EH (cell line): ENCODE measurements around the gene PAX6.
"Not testable (repeated sequence)": the region's sequence is repeated elsewhere in the genome, so short reads cannot be mapped to it uniquely, and the experiment has no call there.

Experiments
- DNase-seq: peaks from one replicate; pipeline ENCODE4 v3.0.0-alpha.2; 2015; ENCODE audit warnings: low read depth

Gene PAX6

DNA sequence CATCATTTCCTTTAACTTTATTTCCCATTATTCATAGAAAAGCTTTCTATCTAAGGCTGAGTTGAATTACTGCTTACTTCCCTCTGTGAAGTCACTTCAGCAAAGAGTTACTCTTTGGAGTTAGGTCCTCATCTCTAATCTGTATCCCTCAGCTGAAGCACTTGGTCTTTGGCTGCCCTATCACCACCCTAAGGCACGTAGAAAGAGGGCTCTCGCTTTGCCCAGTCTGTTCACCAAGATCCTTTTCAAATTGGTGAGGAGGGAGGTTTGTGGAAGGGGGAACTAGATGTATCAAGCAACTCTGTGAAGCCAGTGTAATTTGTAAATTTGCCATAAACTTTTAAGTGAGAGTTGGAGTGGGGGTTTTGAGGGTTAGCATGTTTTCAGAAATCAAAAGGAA is 43.4 kb downstream of the PAX6 start:
- no peak for DNase-seq

DNA sequence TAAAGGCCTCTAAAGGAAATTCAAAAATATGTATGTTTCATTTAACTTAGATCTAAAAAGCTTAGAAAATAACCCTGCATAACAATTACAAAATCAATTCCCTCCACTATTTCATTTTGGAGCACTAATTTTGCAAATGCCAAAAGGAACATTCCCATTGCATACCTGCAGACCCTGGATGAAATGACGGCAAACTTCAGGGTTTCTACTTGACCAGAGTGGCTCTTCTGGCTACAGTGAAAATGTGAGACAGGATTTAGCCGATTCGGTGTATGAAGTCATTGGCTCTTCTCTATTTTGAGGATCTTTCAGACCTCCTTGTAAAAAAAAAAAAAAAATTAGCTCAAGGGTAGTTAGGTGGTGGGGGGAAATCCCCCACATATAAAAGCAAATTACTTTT is 44.1 kb downstream of the PAX6 start:
- DNase-seq, result no peak

DNA sequence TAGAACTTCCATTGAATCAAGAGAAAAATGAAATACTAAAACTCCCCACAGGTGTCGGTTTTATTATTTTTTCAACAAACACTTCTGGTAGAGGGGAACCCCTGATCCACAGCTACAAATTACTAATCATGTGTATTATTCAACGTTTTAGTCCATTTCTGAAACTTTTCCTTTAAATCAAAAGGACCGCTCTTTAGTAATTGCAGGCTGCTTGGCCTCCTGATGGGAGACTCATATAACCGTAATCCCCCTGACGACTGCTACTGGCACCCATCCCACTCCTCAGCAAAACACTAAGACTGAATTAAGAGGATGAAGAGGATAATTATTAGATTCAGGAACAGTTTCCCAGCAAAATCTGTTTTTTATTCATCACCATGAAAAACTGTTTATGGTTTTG is 46.4 kb downstream of the PAX6 start:
- no peak for DNase-seq

DNA sequence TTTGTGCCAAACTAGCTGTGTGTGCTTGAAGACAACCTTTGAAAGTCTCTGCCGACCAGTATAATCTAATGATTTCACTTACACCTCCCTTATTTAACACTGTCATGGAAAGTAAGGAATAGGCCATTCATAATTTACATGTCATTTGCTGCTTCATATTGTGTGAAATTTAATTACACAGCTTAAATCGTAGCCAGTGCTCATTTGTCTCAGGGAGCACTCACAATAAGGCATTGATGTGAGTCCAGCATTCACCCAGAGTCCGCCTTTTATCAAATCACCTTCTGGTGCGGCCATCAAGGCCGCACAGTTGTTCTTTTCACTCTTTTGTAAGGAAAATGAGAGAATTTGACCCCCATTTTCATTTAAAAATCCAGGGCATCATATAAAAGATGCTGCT is 46.9 kb downstream of the PAX6 start:
- DNase-seq, result no peak

DNA sequence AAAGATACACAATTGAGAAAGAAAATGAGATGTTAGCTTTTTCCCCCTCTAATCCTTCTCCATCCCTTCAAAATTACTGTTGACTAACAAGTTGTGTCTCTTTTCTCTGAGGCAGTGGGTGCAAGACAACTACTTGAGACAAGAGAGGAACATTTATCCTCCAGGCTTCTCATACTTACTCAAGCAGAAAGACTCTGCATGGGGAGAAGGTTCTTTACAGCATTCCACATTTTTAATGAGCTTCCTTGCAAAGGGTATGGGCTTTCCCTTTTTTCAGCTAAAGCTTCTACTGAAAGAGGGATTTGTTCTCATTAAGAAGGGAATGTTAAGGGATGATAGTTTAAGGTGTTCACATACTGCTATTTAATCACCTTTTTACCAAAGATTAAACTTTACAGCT is 47.8 kb downstream of the PAX6 start:
- no peak for DNase-seq

DNA sequence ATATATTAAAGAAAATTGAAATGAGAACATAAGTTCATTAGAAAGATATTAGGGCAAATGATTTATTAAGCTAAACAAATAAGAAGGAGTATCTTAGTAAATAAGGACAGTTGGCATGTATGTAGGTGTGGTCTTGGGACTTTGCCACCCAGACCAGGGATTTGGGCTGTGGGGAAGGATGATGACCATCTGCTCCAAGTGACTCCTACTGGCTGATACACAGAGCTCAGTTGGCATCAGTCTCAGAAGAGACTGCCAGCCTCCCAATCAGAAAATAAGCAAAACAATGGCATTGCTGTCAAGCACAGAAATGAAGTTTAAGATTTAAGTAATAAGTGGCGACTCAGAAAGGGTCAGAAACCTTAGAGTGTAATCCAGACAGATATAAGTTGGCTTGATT is 49.5 kb downstream of the PAX6 start:
- no peak for DNase-seq

DNA sequence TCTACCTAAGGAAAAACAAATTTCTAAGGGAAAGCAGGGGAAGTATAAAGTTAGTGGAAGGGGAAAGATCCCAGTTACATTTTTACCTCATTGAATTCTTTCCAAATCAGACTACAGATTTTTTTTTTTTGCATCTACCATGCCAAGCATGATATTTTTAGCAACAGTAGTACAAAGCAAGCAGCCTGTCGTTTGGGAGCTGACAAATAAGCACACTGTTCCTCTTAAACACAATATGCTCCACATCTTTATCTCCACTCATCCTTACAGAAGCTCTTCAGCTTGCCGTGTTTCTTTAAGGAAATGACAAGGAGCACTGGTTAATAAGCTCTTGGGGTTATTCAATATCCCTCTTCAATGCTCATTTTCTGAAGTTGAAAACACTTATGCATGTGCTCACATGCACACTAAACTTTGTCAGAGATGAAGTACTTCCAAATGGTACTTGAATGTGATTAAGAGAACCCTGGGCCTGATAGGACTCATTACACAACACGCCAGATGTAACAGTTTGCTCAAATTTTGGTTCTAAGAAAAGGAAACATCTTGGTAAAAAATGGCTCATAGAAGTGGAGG is 53.8 kb downstream of the PAX6 start:
- no peak for DNase-seq

DNA sequence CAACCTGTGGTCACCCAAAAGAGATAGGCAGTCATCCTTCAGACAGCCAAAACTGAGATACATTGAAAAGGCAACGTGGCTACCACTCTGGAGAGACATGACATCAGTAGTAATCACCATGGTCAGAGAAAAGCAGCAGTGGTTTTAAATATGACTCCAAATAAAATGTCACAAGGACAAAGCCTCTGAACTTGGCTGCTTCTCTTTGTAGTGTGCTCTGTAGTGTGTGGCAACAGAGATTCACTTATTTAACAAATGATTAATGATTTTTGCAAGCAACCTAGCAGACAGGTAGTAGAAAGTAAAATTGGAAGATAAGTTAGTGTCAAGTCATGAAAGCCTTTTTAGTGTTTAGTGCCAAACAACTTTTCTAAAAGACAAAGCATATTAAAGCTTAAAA is 63.5 kb downstream of the PAX6 start:
- DNase-seq, result no peak

DNA sequence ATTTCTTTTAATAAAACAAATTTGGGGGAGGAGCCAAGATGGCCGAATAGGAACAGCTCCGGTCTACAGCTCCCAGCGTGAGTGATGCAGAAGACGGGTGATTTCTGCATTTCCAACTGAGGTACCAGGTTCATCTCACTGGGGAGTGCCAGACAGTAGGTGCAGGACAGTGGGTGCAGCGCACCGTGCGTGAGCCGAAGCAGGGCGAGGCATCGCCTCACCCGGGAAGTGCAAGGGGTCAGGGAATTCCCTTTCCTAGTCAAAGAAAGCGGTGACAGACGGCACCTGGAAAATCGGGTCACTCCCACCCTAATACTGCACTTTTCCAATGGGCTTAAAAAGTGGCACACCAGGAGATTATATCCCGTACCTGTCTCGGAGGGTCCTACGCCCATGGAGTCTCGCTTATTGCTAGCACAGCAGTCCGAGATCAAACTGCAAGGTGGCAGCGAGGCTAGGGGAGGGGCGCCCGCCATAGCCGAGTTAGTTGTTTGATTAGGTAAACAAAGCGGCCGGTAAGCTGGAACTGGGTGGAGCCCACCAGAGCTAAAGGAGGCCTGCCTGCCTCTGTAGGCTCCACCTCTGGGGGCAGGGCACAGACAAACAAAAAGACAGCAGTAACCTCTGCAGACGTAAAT is 70.3 kb downstream of the PAX6 start:
- DNase-seq, result not testable (repeated sequence)

DNA sequence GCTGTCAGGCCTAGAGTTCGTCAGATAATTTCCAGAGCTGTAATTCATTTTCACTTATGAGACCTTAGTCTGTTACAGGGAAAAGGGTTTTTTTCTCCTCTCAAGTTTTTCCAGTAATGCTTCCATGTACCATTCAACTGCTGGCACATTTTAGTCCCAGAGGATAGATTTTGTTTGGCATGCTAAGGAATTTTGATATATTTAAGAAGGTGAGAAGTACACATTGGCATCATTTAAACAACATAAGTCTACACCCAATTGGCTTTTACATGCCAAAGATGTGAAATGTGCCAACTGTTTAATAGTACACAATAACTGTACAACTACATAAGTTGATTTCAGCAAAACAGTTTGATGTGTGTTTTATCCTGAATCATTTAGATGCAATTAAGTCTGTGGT is 71.0 kb downstream of the PAX6 start:
- no peak for DNase-seq
